Measurements from ENCODE around the gene ANXA8. TPM values are rescaled to one million over a fixed set of nuclear protein-coding genes. Genes with fewer than 3 reads are reported as not detected.

ANXA8 gene
- total and polyA plus RNA-seq, 5 donors from 2014 or later, result not detected

DNA sequence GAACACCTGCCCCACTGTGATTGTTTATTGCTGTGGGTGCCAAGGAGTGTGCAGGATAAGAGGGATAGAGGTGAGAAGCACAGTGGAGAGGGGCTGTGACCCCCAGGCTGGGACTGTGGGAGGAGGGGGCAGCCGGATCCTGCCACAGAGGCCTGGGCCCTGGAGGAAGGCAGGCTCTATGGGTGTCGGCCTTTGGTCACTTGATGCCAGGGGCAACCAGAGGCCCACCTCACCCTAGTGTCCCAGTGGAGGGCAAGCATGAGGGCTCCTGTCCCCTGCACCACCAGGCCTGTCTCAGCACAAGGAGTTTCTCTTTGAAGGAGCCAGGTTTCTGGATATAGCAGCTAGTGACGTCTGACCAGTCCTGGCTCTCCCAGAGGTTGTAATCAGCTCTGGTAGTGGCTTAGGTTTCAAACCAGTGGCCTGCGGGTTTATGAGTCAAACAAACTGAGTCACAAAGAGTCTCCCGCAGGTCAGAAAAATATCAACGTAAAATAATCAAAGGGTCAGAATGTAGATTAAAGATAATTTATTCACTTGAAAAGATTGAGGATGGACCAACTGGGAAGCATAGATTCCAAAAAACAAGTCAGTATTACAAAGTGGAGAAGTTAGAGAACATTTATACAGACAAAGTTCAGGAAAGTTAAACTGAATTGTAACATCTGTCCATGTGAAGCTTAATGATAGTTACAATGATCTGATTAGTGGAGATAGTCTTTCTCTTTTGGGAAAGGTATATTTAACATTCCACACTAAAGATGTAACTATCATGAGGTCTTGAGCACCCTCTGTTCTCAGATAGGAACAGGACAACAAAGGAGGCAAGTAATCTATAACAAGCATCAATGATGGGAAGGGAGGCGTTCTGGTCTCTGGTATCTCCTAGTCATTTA is 62.6 kb downstream of the ANXA8 start:
- Histone ChIP-seq H3K4me3 (ENCODE audit: low read depth, low read length) (no peak overlapping the region), H3K4me1 (ENCODE audit: control insufficient read depth, insufficient read depth, low read length, poor library complexity, severe bottlenecking) (no peaks in the 10 kb centered on the region), H3K27ac (ENCODE audit: insufficient read depth, low read length, poor library complexity, severe bottlenecking) (no peak overlapping the region), H3K27me3 (ENCODE audit: control insufficient read depth, insufficient read depth, low read length) (no peaks in the 10 kb centered on the region), H3K9me3 (ENCODE audit: control insufficient read depth in 2 of 2, low read length in 2 of 2) (no peaks in the 10 kb centered on the region), H3K36me3 (ENCODE audit: control insufficient read depth, insufficient read depth, low read length) (no peaks in the 10 kb centered on the region)
- no peaks in the 10 kb centered on the region for H3K27me3 Mint-ChIP-seq
- H3K4me3 Mint-ChIP-seq, result no peak overlapping the region
- peaks cover 0 to 3% (median 0%) of the 10 kb centered on the region in 7 donors for H3K9me3 Mint-ChIP-seq
- no peak overlapping the region for H3K27ac Mint-ChIP-seq
- ATAC-seq (ENCODE audit: low read depth in 2 of 2) (no peak), DNase-seq (no peak)
- no peaks in the 10 kb centered on the region for H3K4me1 Mint-ChIP-seq
- no peaks in the 10 kb centered on the region for H3K36me3 Mint-ChIP-seq

- Histone ChIP-seq H3K27me3 (ENCODE audit: control insufficient read depth, insufficient read depth, low read length) (no peaks in the 10 kb centered on the region), H3K4me3 (ENCODE audit: low read depth, low read length) (no peak overlapping the region), H3K9me3 (ENCODE audit: control insufficient read depth in 2 of 2, low read length in 2 of 2) (no peaks in the 10 kb centered on the region), H3K4me1 (ENCODE audit: control insufficient read depth, insufficient read depth, low read length, poor library complexity, severe bottlenecking) (no peaks in the 10 kb centered on the region), H3K36me3 (ENCODE audit: control insufficient read depth, insufficient read depth, low read length) (no peaks in the 10 kb centered on the region), H3K27ac (ENCODE audit: insufficient read depth, low read length, poor library complexity, severe bottlenecking) (no peak overlapping the region)
- H3K4me3 Mint-ChIP-seq, result no peak overlapping the region
- H3K36me3 Mint-ChIP-seq, result no peaks in the 10 kb centered on the region
- H3K4me1 Mint-ChIP-seq, result no peaks in the 10 kb centered on the region
- ATAC-seq (ENCODE audit: low read depth in 2 of 2) (no peak), DNase-seq (no peak)
- no peaks in the 10 kb centered on the region for H3K27me3 Mint-ChIP-seq
- no peak overlapping the region for H3K27ac Mint-ChIP-seq
- peaks cover 0 to 3% (median 0%) of the 10 kb centered on the region in 7 donors for H3K9me3 Mint-ChIP-seq
These were observed 63.4 kb downstream of the ANXA8 start for GRCh38 chr10:47420305-47421056.

- no peaks in the 10 kb centered on the region for H3K27me3 Mint-ChIP-seq
These were observed 64.5 kb downstream of the ANXA8 start for GRCh38 chr10:47419421-47419820.

GRCh38 chr10:47418966-47419365 is 64.9 kb downstream of the ANXA8 start:
- no peaks in the 10 kb centered on the region for H3K9me3 Mint-ChIP-seq
- Histone ChIP-seq H3K9me3 (ENCODE audit: control insufficient read depth in 2 of 2, low read length in 2 of 2) (no peaks in the 10 kb centered on the region), H3K27me3 (ENCODE audit: control insufficient read depth, insufficient read depth, low read length) (no peaks in the 10 kb centered on the region), H3K36me3 (ENCODE audit: control insufficient read depth, insufficient read depth, low read length) (no peaks in the 10 kb centered on the region), H3K4me1 (ENCODE audit: control insufficient read depth, insufficient read depth, low read length, poor library complexity, severe bottlenecking) (no peaks in the 10 kb centered on the region), H3K4me3 (ENCODE audit: low read depth, low read length) (no peak overlapping the region), H3K27ac (ENCODE audit: insufficient read depth, low read length, poor library complexity, severe bottlenecking) (no peak overlapping the region)
- no peaks in the 10 kb centered on the region for H3K4me1 Mint-ChIP-seq
- no peaks in the 10 kb centered on the region for H3K27me3 Mint-ChIP-seq
- H3K27ac Mint-ChIP-seq, result no peak overlapping the region
- no peak for ATAC-seq (ENCODE audit: low read depth in 2 of 2)
- H3K4me3 Mint-ChIP-seq, result peak overlapping the region in 1 of 4 donors; percentile 58
- DNase-seq, result no peak
- H3K36me3 Mint-ChIP-seq, result no peaks in the 10 kb centered on the region

More at GRCh38 chr10:47419421-47419820, 64.5 kb downstream of the ANXA8 start:
- H3K4me1 ChIP-seq (ENCODE audit: control insufficient read depth, insufficient read depth, low read length, poor library complexity, severe bottlenecking), result no peaks in the 10 kb centered on the region
- no peaks in the 10 kb centered on the region for H3K4me1 Mint-ChIP-seq
- no peaks in the 10 kb centered on the region for H3K27me3 ChIP-seq (ENCODE audit: control insufficient read depth, insufficient read depth, low read length)
- no peaks in the 10 kb centered on the region for H3K9me3 ChIP-seq (ENCODE audit: control insufficient read depth in 2 of 2, low read length in 2 of 2)
- DNase-seq, result no peak
- H3K9me3 Mint-ChIP-seq, result peaks cover 0 to 3% (median 0%) of the 10 kb centered on the region in 7 donors
- H3K27ac Mint-ChIP-seq, result no peak overlapping the region
- H3K36me3 ChIP-seq (ENCODE audit: control insufficient read depth, insufficient read depth, low read length), result no peaks in the 10 kb centered on the region
- H3K4me3 Mint-ChIP-seq, result no peak overlapping the region
- H3K4me3 ChIP-seq (ENCODE audit: low read depth, low read length), result no peak overlapping the region
- H3K36me3 Mint-ChIP-seq, result no peaks in the 10 kb centered on the region
- no peak overlapping the region for H3K27ac ChIP-seq (ENCODE audit: insufficient read depth, low read length, poor library complexity, severe bottlenecking)
- no peak for ATAC-seq (ENCODE audit: low read depth in 2 of 2)

DNA sequence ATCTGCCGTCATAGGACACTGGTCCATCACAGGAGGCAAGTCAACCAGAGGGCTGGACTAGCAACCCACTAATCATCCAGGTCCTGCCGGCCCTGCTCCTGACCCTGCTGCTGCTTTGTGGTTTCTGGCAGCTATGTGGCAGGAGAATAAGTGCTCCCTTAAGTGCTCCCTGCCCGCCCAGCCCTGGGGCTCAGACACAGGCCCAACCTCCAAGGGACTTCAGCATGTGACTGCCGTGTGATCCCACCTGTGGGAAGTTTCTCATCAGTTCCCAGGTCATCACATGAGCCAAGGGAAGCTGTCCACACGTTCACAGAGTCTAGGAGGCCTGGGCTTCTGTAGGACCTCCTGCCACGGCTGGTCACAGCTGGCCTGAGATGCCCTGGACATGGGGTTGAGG is 65.6 kb downstream of the ANXA8 start:
- no peak overlapping the region for H3K4me3 Mint-ChIP-seq
- H3K27me3 ChIP-seq (ENCODE audit: control insufficient read depth, insufficient read depth, low read length), result no peaks in the 10 kb centered on the region
- H3K9me3 ChIP-seq (ENCODE audit: control insufficient read depth in 2 of 2, low read length in 2 of 2), result no peaks in the 10 kb centered on the region
- no peaks in the 10 kb centered on the region for H3K4me1 ChIP-seq (ENCODE audit: control insufficient read depth, insufficient read depth, low read length, poor library complexity, severe bottlenecking)
- ATAC-seq (ENCODE audit: low read depth in 2 of 2) (no peak), DNase-seq (no peak)
- H3K4me3 ChIP-seq (ENCODE audit: low read depth, low read length), result no peak overlapping the region
- no peak overlapping the region for H3K27ac ChIP-seq (ENCODE audit: insufficient read depth, low read length, poor library complexity, severe bottlenecking)
- H3K9me3 Mint-ChIP-seq, result no peaks in the 10 kb centered on the region
- no peaks in the 10 kb centered on the region for H3K27me3 Mint-ChIP-seq
- H3K36me3 ChIP-seq (ENCODE audit: control insufficient read depth, insufficient read depth, low read length), result no peaks in the 10 kb centered on the region
- H3K27ac Mint-ChIP-seq, result no peak overlapping the region
- no peaks in the 10 kb centered on the region for H3K4me1 Mint-ChIP-seq
- H3K36me3 Mint-ChIP-seq, result no peaks in the 10 kb centered on the region

Other genes with a start within 250 kb of the ANXA8 start
- not detected for gene GDF10, start 183.9 kb downstream of the ANXA8 start, total RNA-seq
- gene GDF10, start 183.9 kb downstream of the ANXA8 start, polyA plus RNA-seq, result not detected
- gene GDF2, start 161.7 kb downstream of the ANXA8 start, total RNA-seq, result not detected
- not detected for gene GDF2, start 161.7 kb downstream of the ANXA8 start, polyA plus RNA-seq
- gene RBP3, start 135.8 kb downstream of the ANXA8 start, total RNA-seq, result not detected
- not detected for gene RBP3, start 135.8 kb downstream of the ANXA8 start, polyA plus RNA-seq
- gene ZNF488, start 99.8 kb downstream of the ANXA8 start, total RNA-seq, result not detected
- not detected for gene ZNF488, start 99.8 kb downstream of the ANXA8 start, polyA plus RNA-seq
- not detected for gene FAM25G, start 7.6 kb upstream of the ANXA8 start, total RNA-seq
- gene FAM25G, start 7.6 kb upstream of the ANXA8 start, polyA plus RNA-seq, result not detected
- gene AGAP9, start 39.5 kb upstream of the ANXA8 start, total RNA-seq, result 8.0 TPM
- gene AGAP9, start 39.5 kb upstream of the ANXA8 start, polyA plus RNA-seq, result under 1 TPM in 2 of 4 donors, not detected in 2; 0.07 to 0.46 TPM